Inflammatory macrophage treated with lipopolysaccharide for 4 hours (primary cell): ENCODE measurements around the gene SLC25A6.
"Not testable (repeated sequence)": the region's sequence is repeated elsewhere in the genome, so short reads cannot be mapped to it uniquely, and the experiment has no call there.

Experiments used
- DNase-seq: peaks from one replicate; pipeline ENCODE4 v3.0.0-alpha.2; 2020

SLC25A6 gene

GRCh38 chrX:1389181-1389992 is 2.5 kb downstream of the SLC25A6 start:
- DNase-seq, result no peak

- DNase-seq, result no peak
Observed at GRCh38 chrX:1388651-1389050, 3.3 kb downstream of the SLC25A6 start.

- DNase-seq, result no peak
Observed at GRCh38 chrX:1387141-1387776, 4.7 kb downstream of the SLC25A6 start.

- DNase-seq, result no peak
Observed at GRCh38 chrX:1386338-1387127, 5.4 kb downstream of the SLC25A6 start.

GRCh38 chrX:1385253-1386223 is 6.4 kb downstream of the SLC25A6 start:
- DNase-seq, result no peak

- DNase-seq, result no peak
Observed at GRCh38 chrX:1384658-1385252, 7.2 kb downstream of the SLC25A6 start.

GRCh38 chrX:1380672-1381233 is 11.2 kb downstream of the SLC25A6 start:
- no peak for DNase-seq

- no peak for DNase-seq
Observed at GRCh38 chrX:1378306-1378759, 13.6 kb downstream of the SLC25A6 start.

- DNase-seq, result no peak
Observed at GRCh38 chrX:1368385-1368698, 23.6 kb downstream of the SLC25A6 start.

GRCh38 chrX:1366363-1366762 is 25.6 kb downstream of the SLC25A6 start:
- not testable (repeated sequence) for DNase-seq

- DNase-seq, result no peak
Observed at GRCh38 chrX:1361910-1362309, 30.0 kb downstream of the SLC25A6 start.

GRCh38 chrX:1361275-1361674 is 30.6 kb downstream of the SLC25A6 start:
- DNase-seq, result no peak

GRCh38 chrX:1360171-1360570 is 31.7 kb downstream of the SLC25A6 start:
- DNase-seq, result no peak

GRCh38 chrX:1359477-1359873 is 32.4 kb downstream of the SLC25A6 start:
- DNase-seq, result no peak

GRCh38 chrX:1358793-1359476 is 33.0 kb downstream of the SLC25A6 start:
- DNase-seq, result no peak

GRCh38 chrX:1357993-1358392 is 33.9 kb downstream of the SLC25A6 start:
- no peak for DNase-seq

GRCh38 chrX:1355131-1356046 is 36.5 kb downstream of the SLC25A6 start:
- no peak for DNase-seq

- DNase-seq, result no peak
Observed at GRCh38 chrX:1354036-1355019, 37.6 kb downstream of the SLC25A6 start.
